ENCODE measurements around the gene KAT7. TPM values are rescaled to one million over a fixed set of nuclear protein-coding genes. Genes with fewer than 3 reads are reported as not detected.
A peak's percentile ranks its signal among the peaks of the same experiment; 100 is the strongest.

KAT7 gene
- total and polyA plus RNA-seq, 2 experiments from 2014 or later, result 31.0 to 187 TPM

- Mint-ChIP-seq H3K4me3 (no peak overlapping the region), H3K9me3 (no peaks in the 10 kb centered on the region), H3K4me1 (peaks cover 6% of the 10 kb centered on the region), H3K36me3 (ENCODE audit: low read depth) (no peaks in the 10 kb centered on the region), H3K27ac (no peak overlapping the region), H3K27me3 (ENCODE audit: insufficient read depth, low read depth, poor library complexity) (peaks cover 11% of the 10 kb centered on the region)
- Histone ChIP-seq H3K79me2 (replicated peaks; ENCODE audit: insufficient read depth) (no peaks in the 10 kb centered on the region), H3K4me1 (ENCODE audit: insufficient read depth) (no peaks in the 10 kb centered on the region), H3F3A (replicated peaks; ENCODE audit: low read depth) (no peaks in the 10 kb centered on the region), H2AFZ (no peak overlapping the region), H3K27ac (ENCODE audit: low read depth) (no peak overlapping the region), H3K36me3 (ENCODE audit: insufficient read depth) (no peaks in the 10 kb centered on the region), H3K27me3 (ENCODE audit: insufficient read depth) (no peaks in the 10 kb centered on the region), H4K20me1 (replicated peaks; ENCODE audit: insufficient read depth) (no peaks in the 10 kb centered on the region), H3K4me3 (no peak overlapping the region), H3K4me2 (no peak overlapping the region), H3K9me2 (ENCODE audit: insufficient read depth) (no peaks in the 10 kb centered on the region)
- no peak for TF ChIP-seq ZNF331 (CRISPR knock-in tag; IDR thresholded peaks at IDR 0.05; ENCODE audit: low read depth)
- no peak for TF ChIP-seq NANOG (IDR thresholded peaks at IDR 0.05; ENCODE audit: borderline replicate concordance)
- no peak for TF ChIP-seq JUNB (IDR thresholded peaks at IDR 0.05; ENCODE audit: unreplicated experiment)
- no peak for TF ChIP-seq STAT1 (IDR thresholded peaks at IDR 0.05; ENCODE audit: unreplicated experiment)
- no peak for TF ChIP-seq ZNF114 (CRISPR knock-in tag; IDR thresholded peaks at IDR 0.05)
- no peak for TF ChIP-seq ETS1 (IDR thresholded peaks at IDR 0.05)
- TF ChIP-seq EZH2 (IDR thresholded peaks at IDR 0.05; ENCODE audit: low read depth, unreplicated experiment), result no peak
- TF ChIP-seq POLR2AphosphoS5 (IDR thresholded peaks at IDR 0.05; ENCODE audit: low read depth), result no peak
- no peak for TF ChIP-seq CTCF (conservative IDR thresholded peaks at IDR 0.05; ENCODE audit: low read depth in 2 of 2)
- no peak for TF ChIP-seq REST (IDR thresholded peaks at IDR 0.05; ENCODE audit: unreplicated experiment)
- no peak for TF ChIP-seq ZNF462 (CRISPR knock-in tag; IDR thresholded peaks at IDR 0.05)
- TF ChIP-seq EZH2phosphoT487 (IDR thresholded peaks at IDR 0.05; ENCODE audit: unreplicated experiment), result no peak
- ATAC-seq (no peak; the same call in 2 of the 3 replicates), DNase-seq (ENCODE audit: low spot score) (peak; percentile 38)
Measured at GRCh38 chr17:49775546-49776260, 12.8 kb upstream of the KAT7 start.
